CD14-positive monocyte (primary cell): Measurements from ENCODE around the gene NUPR1. TPM values are rescaled to one million over a fixed set of nuclear protein-coding genes. Genes with fewer than 3 reads are reported as not detected.

Experiments
- DNase-seq, 3 donors: peaks; one replicate each; pipeline ENCODE4 v3.0.0-alpha.2; 2011 to 2022
- H2AFZ ChIP-seq: 2 replicates; pipeline ENCODE4 v1.6.0; 2012; ENCODE audit warnings: mild to moderate bottlenecking, low read depth, low read length, inconsistent platforms; ENCODE audit not compliant: insufficient read depth, poor library complexity, severe bottlenecking
- H3K27ac ChIP-seq, 2 donors: 1 replicate in 1 of 2; 2 replicates in 1 of 2; pipeline ENCODE4 v1.5.1; 2012 to 2013; ENCODE audit warnings: low read length in 2 of 2, control low read depth in 1 of 2, inconsistent platforms in 1 of 2, low read depth in 1 of 2, mild to moderate bottlenecking in 1 of 2
- H3K27me3 ChIP-seq, 2 donors: one replicate each; pipeline versions ENCODE4 v1.6.0 to v1.6.1; 2011 to 2013; ENCODE audit warnings: low read length in 2 of 2; ENCODE audit not compliant: control insufficient read depth in 2 of 2, insufficient read depth in 2 of 2
- H3K36me3 ChIP-seq, 2 donors: replicated peaks in 1 of 2; 1 replicate in 1 of 2; 2 replicates in 1 of 2; pipeline versions ENCODE4 v1.5.1 to v1.6.1; 2012 to 2013; ENCODE audit warnings: low read length in 2 of 2, control low read depth in 1 of 2, inconsistent platforms in 1 of 2, mild to moderate bottlenecking in 1 of 2; ENCODE audit not compliant: insufficient read depth in 2 of 2, control insufficient read depth in 1 of 2
- H3K4me1 ChIP-seq, 2 donors: 1 replicate in 1 of 2; 2 replicates in 1 of 2; pipeline versions ENCODE4 v1.5.1 to v1.6.1; 2012 to 2013; ENCODE audit warnings: low read length in 2 of 2, control low read depth in 1 of 2, inconsistent platforms in 1 of 2, mild to moderate bottlenecking in 1 of 2, moderate library complexity in 1 of 2; ENCODE audit not compliant: insufficient read depth in 2 of 2, control insufficient read depth in 1 of 2
- H3K4me2 ChIP-seq: replicated peaks from 2 replicates; pipeline ENCODE3; 2012; ENCODE audit warnings: low read length, moderate library complexity, mild to moderate bottlenecking; ENCODE audit not compliant: poor library complexity, severe bottlenecking; ENCODE audit errors: extremely low read depth
- H3K4me3 ChIP-seq, 3 experiments: fragments of 200-600 bp in 1 of 3; sonication (generic) in 1 of 3; replicated peaks in 1 of 3; 1 replicate in 2 of 3; 2 replicates in 1 of 3; pipeline ENCODE4 v1.5.1; 2011 to 2013; ENCODE audit warnings: low read length in 3 of 3, mild to moderate bottlenecking in 3 of 3, control low read depth in 2 of 3, low read depth in 2 of 3, inconsistent platforms in 1 of 3, moderate library complexity in 1 of 3
- H3K79me2 ChIP-seq: 2 replicates; pipeline ENCODE4 v1.6.0; 2012; ENCODE audit warnings: mild to moderate bottlenecking, control low read depth, inconsistent platforms, low read length, moderate library complexity; ENCODE audit not compliant: insufficient read depth
- H3K9ac ChIP-seq: 2 replicates; pipeline ENCODE4 v1.6.0; 2017; ENCODE audit warnings: low read length, mild to moderate bottlenecking; ENCODE audit not compliant: insufficient read depth, poor library complexity, severe bottlenecking
- H3K9me3 ChIP-seq, 2 donors: replicated peaks in 1 of 2; 1 replicate in 1 of 2; 2 replicates in 1 of 2; pipeline versions ENCODE4 v1.5.1 to v1.6.1; 2012 to 2013; ENCODE audit warnings: low read length in 2 of 2, control low read depth in 1 of 2; ENCODE audit not compliant: control insufficient read depth in 1 of 2, insufficient read depth in 1 of 2
- H4K20me1 ChIP-seq: 2 replicates; pipeline ENCODE4 v1.6.0; 2012; ENCODE audit warnings: mild to moderate bottlenecking, low read length, control low read depth, moderate library complexity; ENCODE audit not compliant: insufficient read depth
- H3K27ac Mint-ChIP-seq, 7 donors: one replicate each; pipeline ENCODE4 v1.8.0; 2020; ENCODE audit warnings: mild to moderate bottlenecking in 7 of 7, mixed read lengths in 7 of 7, moderate library complexity in 6 of 7, inconsistent platforms in 2 of 7
- H3K27me3 Mint-ChIP-seq, 3 donors: one replicate each; pipeline ENCODE4 v1.8.0; 2021 to 2022; ENCODE audit warnings: low read depth in 3 of 3, mild to moderate bottlenecking in 3 of 3, mixed read lengths in 3 of 3, moderate library complexity in 3 of 3, inconsistent platforms in 1 of 3
- H3K36me3 Mint-ChIP-seq, 2 donors: one replicate each; pipeline ENCODE4 v1.8.0; 2020; ENCODE audit warnings: mixed read lengths in 2 of 2, inconsistent platforms in 1 of 2, mild to moderate bottlenecking in 1 of 2
- H3K4me1 Mint-ChIP-seq: one replicate; pipeline ENCODE4 v1.8.0; 2020; ENCODE audit warnings: mild to moderate bottlenecking, mixed read lengths
- H3K4me3 Mint-ChIP-seq, 2 donors: one replicate each; pipeline ENCODE4 v1.8.0; 2020; ENCODE audit warnings: mild to moderate bottlenecking in 2 of 2, mixed read lengths in 2 of 2, moderate library complexity in 1 of 2
- H3K9me3 Mint-ChIP-seq, 7 donors: one replicate each; pipeline ENCODE4 v1.8.0; 2020 to 2022; ENCODE audit warnings: mixed read lengths in 7 of 7, mild to moderate bottlenecking in 6 of 7, moderate library complexity in 6 of 7, inconsistent platforms in 2 of 7
- WGBS: methylation state at CpG from one replicate; pipeline ENCODE4 v1.1.5; 2013; ENCODE audit warnings: missing lambda C conversion rate; ENCODE audit not compliant: insufficient coverage; 5-methylcytosine and 5-hydroxymethylcytosine counted together
- intact Hi-C, 2 donors: fragments of 100-400 bp; cut with micrococcal nuclease; formaldehyde crosslinking; loops; one replicate each; pipeline versions ENCODE4 v1.15.0 to v1.15.1; 2023
- polyA plus RNA-seq, 3 donors: library from polyadenylated mRNA; depleted of rRNA in 1 of 3; unstranded in 2 of 3; stranded (reverse) in 1 of 3; fragments of 300-500 nt in 2 of 3; fragments of >200 nt in 1 of 3; fragmentation: Illumina TruSeq in 2 of 3; gene quantifications; 1 replicate in 2 of 3; 2 replicates in 1 of 3; pipeline ENCODE4 v1.2.3, GENCODE V29; 2012 to 2021
- TF ChIP-seq, protein P1 (sequence below): fragments of 200-600 bp; IDR thresholded peaks from one replicate; pipeline ENCODE4 v1.8.0; 2022; ENCODE audit warnings: antibody characterized with exemption, mild to moderate bottlenecking

Gene NUPR1
- polyA plus RNA-seq, 3 donors = 0.01 to 1.9 TPM; not detected in 1

- no peak for DNase-seq
- Mint-ChIP-seq H3K27ac (peak overlapping the region in 1 of 7 donors; percentile 49), H3K36me3 (peaks cover 15 to 20% of the 10 kb centered on the region in 2 donors), H3K9me3 (no peaks in the 10 kb centered on the region), H3K27me3 (peaks cover 1 to 3% (median 2%) of the 10 kb centered on the region in 3 donors), H3K4me1 (peaks cover 26% of the 10 kb centered on the region), H3K4me3 (no peak overlapping the region)
- intact Hi-C loops = no loop called here
- Histone ChIP-seq H3K9ac (no peak overlapping the region), H4K20me1 (peaks cover 28% of the 10 kb centered on the region), H2AFZ (no peak overlapping the region), H3K4me1 (peaks cover 20 to 22% of the 10 kb centered on the region in 2 donors), H3K4me2 (no peak overlapping the region), H3K79me2 (peaks cover 17% of the 10 kb centered on the region), H3K27ac (no peak overlapping the region), H3K27me3 (no peaks in the 10 kb centered on the region), H3K4me3 (no peak overlapping the region), H3K9me3 (no peaks in the 10 kb centered on the region), H3K36me3 (peaks cover 0 to 6% of the 10 kb centered on the region in 2 donors)
- 93% methylated on average over 3 of the region's 8 CpGs for WGBS
- TF ChIP-seq, protein P1, sequence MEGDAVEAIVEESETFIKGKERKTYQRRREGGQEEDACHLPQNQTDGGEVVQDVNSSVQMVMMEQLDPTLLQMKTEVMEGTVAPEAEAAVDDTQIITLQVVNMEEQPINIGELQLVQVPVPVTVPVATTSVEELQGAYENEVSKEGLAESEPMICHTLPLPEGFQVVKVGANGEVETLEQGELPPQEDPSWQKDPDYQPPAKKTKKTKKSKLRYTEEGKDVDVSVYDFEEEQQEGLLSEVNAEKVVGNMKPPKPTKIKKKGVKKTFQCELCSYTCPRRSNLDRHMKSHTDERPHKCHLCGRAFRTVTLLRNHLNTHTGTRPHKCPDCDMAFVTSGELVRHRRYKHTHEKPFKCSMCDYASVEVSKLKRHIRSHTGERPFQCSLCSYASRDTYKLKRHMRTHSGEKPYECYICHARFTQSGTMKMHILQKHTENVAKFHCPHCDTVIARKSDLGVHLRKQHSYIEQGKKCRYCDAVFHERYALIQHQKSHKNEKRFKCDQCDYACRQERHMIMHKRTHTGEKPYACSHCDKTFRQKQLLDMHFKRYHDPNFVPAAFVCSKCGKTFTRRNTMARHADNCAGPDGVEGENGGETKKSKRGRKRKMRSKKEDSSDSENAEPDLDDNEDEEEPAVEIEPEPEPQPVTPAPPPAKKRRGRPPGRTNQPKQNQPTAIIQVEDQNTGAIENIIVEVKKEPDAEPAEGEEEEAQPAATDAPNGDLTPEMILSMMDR = no peak
Measured at GRCh38 chr16:28575446-28576109, 36.8 kb upstream of the NUPR1 start.

GRCh38 chr16:28574925-28575324 is 36.2 kb upstream of the NUPR1 start:
- H3K9me3 ChIP-seq = no peaks in the 10 kb centered on the region
- no peak overlapping the region for H3K27ac ChIP-seq
- H3K4me2 ChIP-seq = no peak overlapping the region
- no peaks in the 10 kb centered on the region for H3K36me3 ChIP-seq
- peaks cover 32% of the 10 kb centered on the region for H4K20me1 ChIP-seq
- WGBS = 100% methylated on average over 1 of the region's 2 CpGs
- peaks cover 26% of the 10 kb centered on the region for H3K4me1 Mint-ChIP-seq
- H2AFZ ChIP-seq = no peak overlapping the region
- no peak for DNase-seq
- no peak overlapping the region for H3K4me3 Mint-ChIP-seq
- intact Hi-C loops = no loop called here
- peaks cover 1 to 3% (median 2%) of the 10 kb centered on the region in 3 donors for H3K27me3 Mint-ChIP-seq
- H3K9me3 Mint-ChIP-seq = no peaks in the 10 kb centered on the region
- peaks cover 20% of the 10 kb centered on the region for H3K79me2 ChIP-seq
- no peak overlapping the region for H3K4me3 ChIP-seq
- peaks cover 15 to 20% of the 10 kb centered on the region in 2 donors for H3K36me3 Mint-ChIP-seq
- H3K9ac ChIP-seq = no peak overlapping the region
- TF ChIP-seq, protein P1 = no peak
- H3K4me1 ChIP-seq = peaks cover 20 to 22% of the 10 kb centered on the region in 2 donors
- H3K27me3 ChIP-seq = no peaks in the 10 kb centered on the region
- H3K27ac Mint-ChIP-seq = no peak overlapping the region
